ENCODE data around the gene NOL9.

The NOL9 gene

GRCh38 chr1:6477039-6477820, 77.1 kb downstream of the NOL9 start:
- no peak for DNase-seq (ENCODE audit: extremely low spot score)
- POLR2A ChIA-PET, result no interaction called here
- TF ChIP-seq CTCF (IDR thresholded peaks at IDR 0.05; ENCODE audit: control extremely low read depth, extremely low read depth, low read depth, missing control alignments), result no peak
- CTCF ChIA-PET, result interaction anchor here (0.9 to 2.1 kb wide), 7 partner anchors 13 to 231 kb away, joined by 3 to 6 read pairs (median 4); partner anchors contain the start of gene NOL9

- ChIA-PET CTCF (interaction anchor here (0.9 to 1.8 kb wide), 6 partner anchors 14 to 179 kb away, joined by 3 to 4 read pairs (median 3); partner anchors contain the start of gene NOL9), POLR2A (no interaction called here)
- TF ChIP-seq CTCF (IDR thresholded peaks at IDR 0.05; ENCODE audit: control extremely low read depth, extremely low read depth, low read depth, missing control alignments), result no peak
- no peak for DNase-seq (ENCODE audit: extremely low spot score)
These were observed 77.8 kb downstream of the NOL9 start for GRCh38 chr1:6476483-6476882.

GRCh38 chr1:6475381-6476133, 78.8 kb downstream of the NOL9 start:
- DNase-seq (ENCODE audit: extremely low spot score), result peak; percentile 89
- ChIA-PET CTCF (interaction anchor here (0.7 to 1.4 kb wide), 3 partner anchors 13 to 113 kb away, joined by 3 read pairs; no protein-coding TSS in a partner anchor), POLR2A (no interaction called here)
- TF ChIP-seq CTCF (IDR thresholded peaks at IDR 0.05; ENCODE audit: control extremely low read depth, extremely low read depth, low read depth, missing control alignments), result peak; percentile 95

GRCh38 chr1:6474815-6475282, 79.5 kb downstream of the NOL9 start:
- ChIA-PET CTCF (no interaction called here), POLR2A (no interaction called here)
- TF ChIP-seq CTCF (IDR thresholded peaks at IDR 0.05; ENCODE audit: control extremely low read depth, extremely low read depth, low read depth, missing control alignments), result no peak
- no peak for DNase-seq (ENCODE audit: extremely low spot score)

- no peak for DNase-seq (ENCODE audit: extremely low spot score)
- POLR2A ChIA-PET, result no interaction called here
- no peak for TF ChIP-seq CTCF (IDR thresholded peaks at IDR 0.05; ENCODE audit: control extremely low read depth, extremely low read depth, low read depth, missing control alignments)
- CTCF ChIA-PET, result interaction anchor here (0.9 kb wide), 1 partner anchor 228 kb away, joined by 3 read pairs; no protein-coding TSS in a partner anchor
These were observed 80.1 kb downstream of the NOL9 start for GRCh38 chr1:6473974-6474814.

GRCh38 chr1:6473156-6473555, 81.2 kb downstream of the NOL9 start:
- TF ChIP-seq CTCF (IDR thresholded peaks at IDR 0.05; ENCODE audit: control extremely low read depth, extremely low read depth, low read depth, missing control alignments), result no peak
- no peak for DNase-seq (ENCODE audit: extremely low spot score)
- CTCF ChIA-PET, result interaction anchor here (0.6 to 1.8 kb wide), 3 partner anchors 18 to 227 kb away, joined by 3 to 4 read pairs (median 3); no protein-coding TSS in a partner anchor
- POLR2A ChIA-PET, result no interaction called here
